HCT116 (cell line): Measurements from ENCODE around the gene NLGN2. TPM values are rescaled to one million over a fixed set of nuclear protein-coding genes. Genes with fewer than 3 reads are reported as not detected.

Source experiments
- ATAC-seq: fragments of 200-7000 bp; cut with Tn5 transposase; 2 replicates; pipeline ENCODE4 v1.9.1; 2020; ENCODE audit warnings: mild to moderate bottlenecking, moderate library complexity
- BruUV-seq: library from RNA; stranded (reverse); fragments of 400-500 nt; replicated peaks from 2 replicates; lab custom pipeline; 2021; lab: Mats Ljungman, UMichigan
- CTCF ChIA-PET: fragments of 300-600 bp; sonication (Branson Sonifier 250); formaldehyde crosslinking; loops from one replicate; lab custom pipeline; 2021; ENCODE audit warnings: antibody characterized with exemption; lab: Charles Lee
- POLR2A ChIA-PET: fragments of 300-600, 350-600 bp; sonication (Branson Sonifier 250); formaldehyde crosslinking; loops from one replicate; lab custom pipeline; 2021; ENCODE audit warnings: antibody characterized with exemption; lab: Charles Lee
- RAD21 ChIA-PET, 2 experiments: fragments of 300-600 bp; sonication (Branson Sonifier 250); formaldehyde crosslinking; loops; one replicate each; lab custom pipeline; 2023; ENCODE audit warnings: low total read pairs in 2 of 2; ENCODE audit not compliant: uncharacterized antibody in 2 of 2, unreplicated experiment in 2 of 2, low non-redundant PET in 1 of 2; lab: Charles Lee
- DNase-seq: peaks from one replicate; pipeline ENCODE4 v3.0.0-alpha.2; 2010; ENCODE audit warnings: low read depth, low spot score
- H2AFZ ChIP-seq: fragments of 200-600 bp; shearing (Covaris generic), sonication (generic); 2 replicates; pipeline ENCODE4 v1.6.1; 2017; ENCODE audit warnings: low read depth, mixed run types, mixed read lengths, antibody characterized with exemption, low read length; ENCODE audit not compliant: poor library complexity, severe bottlenecking
- H3K27ac ChIP-seq: 2 replicates; pipeline ENCODE4 v1.5.1; 2012; ENCODE audit warnings: low read depth, low read length
- H3K27me3 ChIP-seq: fragments of 200-600 bp; sonication (generic); 2 replicates; pipeline ENCODE4 v1.6.1; 2016; ENCODE audit warnings: mixed run types, low read length, mixed read lengths; ENCODE audit not compliant: insufficient read depth
- H3K36me3 ChIP-seq, 2 experiments: fragments of 200-500 bp in 1 of 2; fragments of 200-600 bp in 1 of 2; sonication (Bioruptor generic) in 1 of 2; sonication (generic) in 1 of 2; 2 replicates each; pipeline versions ENCODE4 v1.5.1 to v1.6.1; 2014 to 2016; ENCODE audit warnings: low read length in 2 of 2, inconsistent platforms in 1 of 2, mixed read lengths in 1 of 2, mixed run types in 1 of 2; ENCODE audit not compliant: insufficient read depth in 2 of 2, control insufficient read depth in 1 of 2
- H3K4me1 ChIP-seq, 2 experiments: fragments of 200-600 bp in 1 of 2; sonication (generic) in 1 of 2; 2 replicates each; pipeline versions ENCODE4 v1.5.1 to v1.6.1; 2012 to 2017; ENCODE audit warnings: low read length in 2 of 2, inconsistent platforms in 1 of 2, mild to moderate bottlenecking in 1 of 2, mixed read lengths in 1 of 2, mixed run types in 1 of 2, moderate library complexity in 1 of 2; ENCODE audit not compliant: insufficient read depth in 2 of 2, control insufficient read depth in 1 of 2
- H3K4me2 ChIP-seq: fragments of 200-600 bp; sonication (generic); 2 replicates; pipeline ENCODE4 v1.6.1; 2017; ENCODE audit warnings: mixed run types, low read length, mixed read lengths
- H3K4me3 ChIP-seq, 2 experiments: fragments of 200-600 bp in 1 of 2; sonication (generic) in 1 of 2; replicated peaks in 1 of 2; 2 replicates each; pipeline ENCODE4 v1.5.1; 2011 to 2016; ENCODE audit warnings: low read length in 2 of 2, control low read depth in 1 of 2, low read depth in 1 of 2, mild to moderate bottlenecking in 1 of 2, mixed read lengths in 1 of 2, mixed run types in 1 of 2
- H3K79me2 ChIP-seq: fragments of 200-600 bp; sonication (generic); 2 replicates; pipeline ENCODE4 v1.6.1; 2017; ENCODE audit warnings: mild to moderate bottlenecking, mixed run types, low read length, moderate library complexity, mixed read lengths; ENCODE audit not compliant: insufficient read depth
- H3K9ac ChIP-seq: fragments of 200-600 bp; sonication (generic); 2 replicates; pipeline ENCODE4 v1.6.1; 2016; ENCODE audit warnings: low read length, mixed read lengths
- H3K9me2 ChIP-seq: fragments of 200-600 bp; sonication (generic), shearing (Covaris generic); 2 replicates; pipeline ENCODE4 v1.6.1; 2017; ENCODE audit warnings: mixed run types, mild to moderate bottlenecking, moderate library complexity; ENCODE audit not compliant: insufficient read depth
- H3K9me3 ChIP-seq, 2 experiments: fragments of 200-500 bp in 1 of 2; fragments of 200-600 bp in 1 of 2; sonication (Bioruptor generic) in 1 of 2; sonication (generic) in 1 of 2; 2 replicates each; pipeline ENCODE4 v1.6.1; 2014 to 2017; ENCODE audit warnings: low read length in 2 of 2, mixed read lengths in 2 of 2, inconsistent platforms in 1 of 2, low read depth in 1 of 2, mild to moderate bottlenecking in 1 of 2, mixed run types in 1 of 2, moderate library complexity in 1 of 2; ENCODE audit not compliant: control insufficient read depth in 1 of 2, insufficient read depth in 1 of 2
- H4K20me1 ChIP-seq: fragments of 200-600 bp; sonication (generic), shearing (Covaris generic); 2 replicates; pipeline ENCODE4 v1.6.1; 2017; ENCODE audit warnings: mixed run types, mild to moderate bottlenecking, moderate library complexity; ENCODE audit not compliant: insufficient read depth
- ATF3 ChIP-seq: IDR thresholded peaks from 2 replicates; pipeline ENCODE4 v1.6.1; 2012
- CBX3 ChIP-seq: IDR thresholded peaks from 2 replicates; pipeline ENCODE4 v1.6.1; 2012; ENCODE audit warnings: low read depth
- CTCF ChIP-seq, 3 experiments: fragments of 200-600 bp in 1 of 3; sonication (generic) in 1 of 3; IDR thresholded peaks in 2 of 3; conservative IDR thresholded peaks in 1 of 3; 2 replicates each; pipeline ENCODE4 v1.5.1; 2012 to 2017; ENCODE audit warnings: low read depth in 2 of 3, low read length in 2 of 3, antibody characterized with exemption in 1 of 3, borderline replicate concordance in 1 of 3, control low read depth in 1 of 3, mild to moderate bottlenecking in 1 of 3, mixed read lengths in 1 of 3, mixed run types in 1 of 3, moderate library complexity in 1 of 3; ENCODE audit not compliant: insufficient read depth in 1 of 3
- EGR1 ChIP-seq: IDR thresholded peaks from 2 replicates; pipeline ENCODE4 v1.6.1; 2012; ENCODE audit warnings: low read depth
- ELF1 ChIP-seq: IDR thresholded peaks from 2 replicates; pipeline ENCODE4 v1.6.1; 2012; ENCODE audit warnings: low read depth, borderline replicate concordance
- EZH2 ChIP-seq: fragments of 200-600 bp; sonication (generic); IDR thresholded peaks from 2 replicates; pipeline ENCODE4 v1.6.1; 2017; ENCODE audit warnings: antibody characterized with exemption, mixed run types
- EZH2phosphoT487 ChIP-seq: fragments of 200-600 bp; IDR thresholded peaks from 2 replicates; pipeline ENCODE4 v1.6.1; 2018; ENCODE audit warnings: antibody characterized with exemption, borderline replicate concordance
- FOSL1 ChIP-seq: IDR thresholded peaks from 2 replicates; pipeline ENCODE4 v1.6.1; 2012; ENCODE audit warnings: low read depth
- JUND ChIP-seq: IDR thresholded peaks from 2 replicates; pipeline ENCODE4 v1.6.1; 2012
- POLR2A ChIP-seq: IDR thresholded peaks from 2 replicates; pipeline ENCODE4 v1.7.0; 2011; ENCODE audit warnings: borderline replicate concordance; ENCODE audit not compliant: insufficient read depth, insufficient read length; ENCODE audit errors: extremely low read depth
- POLR2AphosphoS5 ChIP-seq: IDR thresholded peaks from 2 replicates; pipeline ENCODE4 v1.6.1; 2011; ENCODE audit warnings: mild to moderate bottlenecking, low read depth, low read length, moderate library complexity
- REST ChIP-seq: IDR thresholded peaks from 2 replicates; pipeline ENCODE4 v1.6.1; 2012; ENCODE audit warnings: low read depth
- SIN3A ChIP-seq: IDR thresholded peaks from 2 replicates; pipeline ENCODE4 v1.6.1; 2012; ENCODE audit warnings: low read depth
- SP1 ChIP-seq: IDR thresholded peaks from 2 replicates; pipeline ENCODE4 v1.6.1; 2012; ENCODE audit warnings: low read depth
- SRF ChIP-seq: IDR thresholded peaks from 2 replicates; pipeline ENCODE4 v1.6.1; 2012; ENCODE audit warnings: low read depth
- ZBTB33 ChIP-seq: IDR thresholded peaks from 2 replicates; pipeline ENCODE4 v1.6.1; 2011; ENCODE audit warnings: mild to moderate bottlenecking, low read length, moderate library complexity; ENCODE audit not compliant: insufficient replicate concordance; ENCODE audit errors: extremely low read depth
- ZNF274 ChIP-seq: fragments of 200-500 bp; sonication (Bioruptor generic); IDR thresholded peaks from 2 replicates; pipeline ENCODE4 v1.6.1; 2014; ENCODE audit warnings: mild to moderate bottlenecking, low read depth, low read length, inconsistent platforms
- intact Hi-C: fragments of 100-400 bp; cut with micrococcal nuclease; formaldehyde crosslinking; loops from 2 replicates; pipeline ENCODE4 v1.10.0; 2022
- total RNA-seq: library from RNA; stranded (reverse); gene quantifications from one replicate; pipeline ENCODE4 v1.2.1, GENCODE V29; 2021; ENCODE audit not compliant: unreplicated experiment

NLGN2 gene
- total RNA-seq, 1 experiment from 2014 or later, result 60.5 TPM

GRCh38 chr17:7439462-7440112, 31.9 kb downstream of the NLGN2 start, which contains the start of gene FGF11:
Gene FGF11 (plus strand): TSS chr17:7439512. CDS start chr17:7439621, 109 bp downstream.
- H3K27ac ChIP-seq, result no peak within 1 kb of the TSS
- no peaks in the 10 kb centered on the region for H3K36me3 ChIP-seq
- ChIA-PET RAD21 (no interaction called here), POLR2A (no interaction called here), CTCF (interaction anchor here (0.5 kb wide), 1 partner anchor 158 kb away, joined by 4 read pairs; the partner anchor contains the start of gene SLC2A4)
- ATAC-seq (no peak), DNase-seq (no peak)
- no peaks in the 10 kb centered on the region for H3K79me2 ChIP-seq
- H3K9ac ChIP-seq, result no peak within 1 kb of the TSS
- intact Hi-C loops, result loop anchor here (10.0 kb wide), 1 partner anchor 175 kb away; the partner anchor contains the start of gene CLDN7
- H4K20me1 ChIP-seq, result no peaks in the 10 kb centered on the region
- no peak for TF ChIP-seq ELF1
- no peak for TF ChIP-seq ZNF274
- TF ChIP-seq SRF, result no peak
- no peak for TF ChIP-seq CTCF (IDR thresholded peaks at IDR 0.05 in 2 of 3, conservative IDR thresholded peaks at IDR 0.05 in 1 of 3; ENCODE audit: borderline replicate concordance in 1 of 3, insufficient read depth in 1 of 3, low read depth in 2 of 3, low read length in 2 of 3)
- TF ChIP-seq POLR2AphosphoS5, result no peak
- no peak for TF ChIP-seq FOSL1
- TF ChIP-seq EZH2phosphoT487, result no peak
- TF ChIP-seq SIN3A, result no peak
- no peak for TF ChIP-seq JUND
- TF ChIP-seq CBX3, result no peak
- TF ChIP-seq REST, result no peak
- no peak for TF ChIP-seq ZBTB33
- TF ChIP-seq POLR2A, result no peak
- TF ChIP-seq ATF3, result no peak
- no peak for TF ChIP-seq SP1
- no peak for TF ChIP-seq EGR1
- TF ChIP-seq EZH2, result no peak
- peaks cover 20 to 41% of the 10 kb centered on the region in 2 experiments for H3K4me1 ChIP-seq
- H3K4me2 ChIP-seq, result no peak within 1 kb of the TSS
- no peaks in the 10 kb centered on the region for H3K9me2 ChIP-seq
- no peaks in the 10 kb centered on the region for H3K9me3 ChIP-seq
- H3K27me3 ChIP-seq, result no peaks in the 10 kb centered on the region
- no TSS peak for BruUV-seq
- H2AFZ ChIP-seq, result no peak within 1 kb of the TSS
- H3K4me3 ChIP-seq, result no peak within 1 kb of the TSS
